Gastrocnemius medialis (tissue), 4 donors: ENCODE measurements around the gene OSBPL2.

Source experiments
- POLR2A ChIP-seq, 2 donors: fragments of 450-650 bp; IDR thresholded peaks; one replicate each; pipeline ENCODE4 v1.6.1; 2017; ENCODE audit warnings: antibody characterized with exemption in 2 of 2, mild to moderate bottlenecking in 2 of 2, moderate library complexity in 2 of 2
- TF ChIP-seq, protein P1 (sequence below), 5 experiments: fragments of 450-650 bp in 3 of 5; fragments of 200-600 bp in 2 of 5; sonication (generic) in 2 of 5; IDR thresholded peaks in 4 of 5; conservative IDR thresholded peaks in 1 of 5; 1 replicate in 4 of 5; 2 replicates in 1 of 5; pipeline ENCODE4 v1.5.1; 2016 to 2019; ENCODE audit warnings: antibody characterized with exemption in 5 of 5, mild to moderate bottlenecking in 3 of 5, moderate library complexity in 3 of 5

DNA sequence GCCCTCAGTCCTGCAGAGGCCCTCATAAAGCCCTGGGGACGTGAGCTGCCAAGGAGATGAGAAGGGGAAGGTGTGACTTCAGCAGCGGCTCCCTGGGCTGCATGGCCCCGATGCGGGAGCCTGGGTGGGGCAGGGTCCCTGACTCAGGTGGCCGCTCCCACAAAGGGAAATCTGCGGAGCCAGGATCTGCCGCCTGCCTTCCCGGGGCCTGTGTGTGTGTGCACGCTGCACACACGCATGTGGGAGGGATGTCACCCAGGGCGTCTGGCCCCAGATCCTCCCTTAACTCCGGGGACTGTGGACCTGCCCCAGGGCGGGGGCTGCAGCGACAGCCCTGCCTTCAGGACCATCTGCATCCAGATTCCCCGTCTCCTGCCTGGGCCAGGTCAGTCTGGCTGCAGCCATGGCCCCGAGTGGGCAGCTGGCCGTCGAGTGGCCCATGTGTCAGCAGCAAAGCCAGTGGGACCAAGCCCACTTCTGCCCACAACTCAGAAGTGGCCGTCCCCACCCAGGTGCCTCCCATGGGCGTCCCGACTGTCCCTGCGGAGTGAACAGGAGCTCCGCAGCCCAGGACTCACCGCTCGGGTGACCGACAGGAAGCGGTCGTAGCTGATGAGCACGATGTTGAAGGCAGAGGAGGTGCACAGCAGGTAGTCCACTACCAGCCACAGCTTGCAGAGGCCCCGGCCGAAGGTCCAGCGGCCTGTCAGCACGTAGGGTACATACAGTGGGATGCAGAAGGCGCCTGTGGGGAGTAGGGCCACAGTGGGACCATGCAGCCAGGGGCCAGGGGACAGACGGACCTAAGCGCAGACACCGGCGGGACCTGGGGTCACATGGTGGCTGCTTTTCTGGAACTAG is 20.2 kb upstream of the OSBPL2 start:
- TF ChIP-seq, protein P1, sequence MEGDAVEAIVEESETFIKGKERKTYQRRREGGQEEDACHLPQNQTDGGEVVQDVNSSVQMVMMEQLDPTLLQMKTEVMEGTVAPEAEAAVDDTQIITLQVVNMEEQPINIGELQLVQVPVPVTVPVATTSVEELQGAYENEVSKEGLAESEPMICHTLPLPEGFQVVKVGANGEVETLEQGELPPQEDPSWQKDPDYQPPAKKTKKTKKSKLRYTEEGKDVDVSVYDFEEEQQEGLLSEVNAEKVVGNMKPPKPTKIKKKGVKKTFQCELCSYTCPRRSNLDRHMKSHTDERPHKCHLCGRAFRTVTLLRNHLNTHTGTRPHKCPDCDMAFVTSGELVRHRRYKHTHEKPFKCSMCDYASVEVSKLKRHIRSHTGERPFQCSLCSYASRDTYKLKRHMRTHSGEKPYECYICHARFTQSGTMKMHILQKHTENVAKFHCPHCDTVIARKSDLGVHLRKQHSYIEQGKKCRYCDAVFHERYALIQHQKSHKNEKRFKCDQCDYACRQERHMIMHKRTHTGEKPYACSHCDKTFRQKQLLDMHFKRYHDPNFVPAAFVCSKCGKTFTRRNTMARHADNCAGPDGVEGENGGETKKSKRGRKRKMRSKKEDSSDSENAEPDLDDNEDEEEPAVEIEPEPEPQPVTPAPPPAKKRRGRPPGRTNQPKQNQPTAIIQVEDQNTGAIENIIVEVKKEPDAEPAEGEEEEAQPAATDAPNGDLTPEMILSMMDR (IDR thresholded peaks at IDR 0.05 in 4 of 5, conservative IDR thresholded peaks at IDR 0.05 in 1 of 5): no peak
- TF ChIP-seq POLR2A (IDR thresholded peaks at IDR 0.05): no peak
